ENCODE measurements around the gene TBC1D22A.

DNA sequence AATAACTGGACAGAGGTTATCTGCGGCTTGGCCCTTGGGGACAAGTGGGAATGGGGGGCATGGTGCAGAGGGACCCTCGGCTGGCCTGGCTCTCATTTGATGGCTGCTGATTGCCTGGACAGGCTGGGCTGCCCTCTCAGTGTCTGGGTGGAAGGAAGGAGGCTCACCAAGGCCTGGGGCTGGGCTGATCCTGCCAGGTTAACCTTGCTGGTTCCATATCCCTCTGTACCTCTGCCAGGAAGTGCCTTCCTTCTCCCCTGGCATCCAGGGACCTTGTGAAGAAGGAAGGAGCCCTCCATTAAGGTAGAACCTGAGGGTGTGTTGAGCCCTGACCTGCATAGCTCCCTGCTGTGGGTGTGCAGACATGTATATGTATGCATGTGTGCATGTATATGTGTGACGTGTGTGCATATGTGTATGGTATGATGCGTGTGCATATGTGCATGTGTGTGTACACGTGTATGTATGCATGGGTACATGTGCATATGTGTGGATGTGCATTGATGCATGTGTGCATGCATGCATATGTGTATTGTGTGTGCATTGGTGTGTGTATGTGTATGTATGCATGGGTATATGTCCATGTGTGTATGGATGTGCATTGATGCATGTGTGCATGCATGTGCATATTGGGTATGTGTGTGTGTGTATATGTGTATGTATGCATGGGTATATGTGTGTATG lies 433.9 kb downstream of the TBC1D22A start:
- TF ChIP-seq, protein P1, sequence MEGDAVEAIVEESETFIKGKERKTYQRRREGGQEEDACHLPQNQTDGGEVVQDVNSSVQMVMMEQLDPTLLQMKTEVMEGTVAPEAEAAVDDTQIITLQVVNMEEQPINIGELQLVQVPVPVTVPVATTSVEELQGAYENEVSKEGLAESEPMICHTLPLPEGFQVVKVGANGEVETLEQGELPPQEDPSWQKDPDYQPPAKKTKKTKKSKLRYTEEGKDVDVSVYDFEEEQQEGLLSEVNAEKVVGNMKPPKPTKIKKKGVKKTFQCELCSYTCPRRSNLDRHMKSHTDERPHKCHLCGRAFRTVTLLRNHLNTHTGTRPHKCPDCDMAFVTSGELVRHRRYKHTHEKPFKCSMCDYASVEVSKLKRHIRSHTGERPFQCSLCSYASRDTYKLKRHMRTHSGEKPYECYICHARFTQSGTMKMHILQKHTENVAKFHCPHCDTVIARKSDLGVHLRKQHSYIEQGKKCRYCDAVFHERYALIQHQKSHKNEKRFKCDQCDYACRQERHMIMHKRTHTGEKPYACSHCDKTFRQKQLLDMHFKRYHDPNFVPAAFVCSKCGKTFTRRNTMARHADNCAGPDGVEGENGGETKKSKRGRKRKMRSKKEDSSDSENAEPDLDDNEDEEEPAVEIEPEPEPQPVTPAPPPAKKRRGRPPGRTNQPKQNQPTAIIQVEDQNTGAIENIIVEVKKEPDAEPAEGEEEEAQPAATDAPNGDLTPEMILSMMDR (optimal IDR thresholded peaks at IDR 0.05 in 1 of 3, IDR thresholded peaks at IDR 0.05 in 1 of 3, conservative IDR thresholded peaks at IDR 0.05 in 1 of 3; ENCODE audit: extremely low read depth in 1 of 3, insufficient read depth in 2 of 3, low read length in 3 of 3) = no peak
- TF ChIP-seq EZH2 (IDR thresholded peaks at IDR 0.05; ENCODE audit: low read length) = no peak

Data from keratinocyte (primary cell).